HepG2 (cell line): ENCODE results near the gene ROBO2.

Source experiments
- BCL3 ChIP-seq: sonication (generic); formaldehyde crosslinking; IDR thresholded peaks from 2 replicates; pipeline ENCODE4 v1.5.1; 2020; ENCODE audit warnings: mild to moderate bottlenecking, missing genetic modification reagents, moderate library complexity
- CTCF ChIP-seq: sonication (generic); formaldehyde crosslinking; IDR thresholded peaks from 2 replicates; pipeline ENCODE4 v1.5.0; 2020; ENCODE audit warnings: mild to moderate bottlenecking, missing genetic modification reagents, moderate library complexity
- FOXP4 ChIP-seq: sonication (generic); formaldehyde crosslinking; IDR thresholded peaks from 2 replicates; pipeline ENCODE4 v1.4.0; 2020; ENCODE audit warnings: missing genetic modification reagents
- MXI1 ChIP-seq: IDR thresholded peaks from 3 replicates; pipeline ENCODE4 v1.6.1; 2012; ENCODE audit warnings: low read depth, low read length, inconsistent platforms, borderline replicate concordance
- PBX3 ChIP-seq: sonication (generic); formaldehyde crosslinking; IDR thresholded peaks from 2 replicates; pipeline ENCODE4 v1.8.1; 2023; ENCODE audit warnings: missing genetic modification reagents, inconsistent platforms, borderline replicate concordance
- ZNF770 ChIP-seq: sonication (generic); formaldehyde crosslinking; IDR thresholded peaks from 2 replicates; pipeline ENCODE4 v1.5.0; 2020; ENCODE audit warnings: mild to moderate bottlenecking, missing genetic modification reagents

GRCh38 chr3:77421916-77422315, 382.0 kb downstream of the ROBO2 start:
- TF ChIP-seq CTCF (CRISPR knock-in tag), result no peak
- TF ChIP-seq ZNF770 (CRISPR knock-in tag), result no peak
- no peak for TF ChIP-seq MXI1
- TF ChIP-seq FOXP4 (CRISPR knock-in tag), result no peak
- no peak for TF ChIP-seq PBX3 (CRISPR knock-in tag)
- TF ChIP-seq BCL3 (CRISPR knock-in tag), result no peak
